ENCODE data around the gene CACNA2D2.
A peak's percentile ranks its signal among the peaks of the same experiment; 100 is the strongest.

DNA sequence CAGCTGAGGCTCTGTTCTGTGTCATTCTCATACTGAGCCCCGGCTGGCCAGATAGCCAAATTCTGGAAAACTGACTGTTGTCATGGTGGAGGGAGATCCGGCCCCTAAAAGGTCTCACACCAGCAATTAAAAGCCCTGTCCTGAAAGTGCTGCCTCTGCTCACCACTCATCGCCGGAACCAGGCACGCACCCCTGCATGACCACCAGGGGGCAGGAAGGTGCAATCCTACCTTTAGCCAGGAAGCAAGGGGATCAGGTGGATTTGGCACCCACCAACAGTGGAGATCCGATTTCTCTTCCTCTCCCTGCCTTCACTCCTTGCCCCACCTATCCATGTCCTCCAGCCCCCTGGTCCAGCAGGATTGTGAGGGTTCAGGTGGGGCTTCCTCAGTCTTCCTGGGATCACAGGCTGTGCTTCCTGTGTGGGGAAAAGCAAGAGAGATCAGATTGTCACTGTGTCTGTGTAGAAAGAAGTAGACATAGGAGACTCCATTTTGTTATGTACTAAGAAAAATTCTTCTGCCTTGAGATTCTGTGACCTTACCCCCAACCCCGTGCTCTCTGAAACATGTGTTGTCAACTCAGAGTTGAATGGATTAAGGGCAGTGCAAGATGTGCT is 16.1 kb upstream of the CACNA2D2 start:
- TF ChIP-seq, protein P1, sequence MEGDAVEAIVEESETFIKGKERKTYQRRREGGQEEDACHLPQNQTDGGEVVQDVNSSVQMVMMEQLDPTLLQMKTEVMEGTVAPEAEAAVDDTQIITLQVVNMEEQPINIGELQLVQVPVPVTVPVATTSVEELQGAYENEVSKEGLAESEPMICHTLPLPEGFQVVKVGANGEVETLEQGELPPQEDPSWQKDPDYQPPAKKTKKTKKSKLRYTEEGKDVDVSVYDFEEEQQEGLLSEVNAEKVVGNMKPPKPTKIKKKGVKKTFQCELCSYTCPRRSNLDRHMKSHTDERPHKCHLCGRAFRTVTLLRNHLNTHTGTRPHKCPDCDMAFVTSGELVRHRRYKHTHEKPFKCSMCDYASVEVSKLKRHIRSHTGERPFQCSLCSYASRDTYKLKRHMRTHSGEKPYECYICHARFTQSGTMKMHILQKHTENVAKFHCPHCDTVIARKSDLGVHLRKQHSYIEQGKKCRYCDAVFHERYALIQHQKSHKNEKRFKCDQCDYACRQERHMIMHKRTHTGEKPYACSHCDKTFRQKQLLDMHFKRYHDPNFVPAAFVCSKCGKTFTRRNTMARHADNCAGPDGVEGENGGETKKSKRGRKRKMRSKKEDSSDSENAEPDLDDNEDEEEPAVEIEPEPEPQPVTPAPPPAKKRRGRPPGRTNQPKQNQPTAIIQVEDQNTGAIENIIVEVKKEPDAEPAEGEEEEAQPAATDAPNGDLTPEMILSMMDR (conservative IDR thresholded peaks at IDR 0.05; ENCODE audit: low read length), result peak; percentile 94
- no peak for TF ChIP-seq EZH2phosphoT487 (IDR thresholded peaks at IDR 0.05; ENCODE audit: borderline replicate concordance)
